ENCODE data around the gene UNC45A.

The UNC45A gene

DNA sequence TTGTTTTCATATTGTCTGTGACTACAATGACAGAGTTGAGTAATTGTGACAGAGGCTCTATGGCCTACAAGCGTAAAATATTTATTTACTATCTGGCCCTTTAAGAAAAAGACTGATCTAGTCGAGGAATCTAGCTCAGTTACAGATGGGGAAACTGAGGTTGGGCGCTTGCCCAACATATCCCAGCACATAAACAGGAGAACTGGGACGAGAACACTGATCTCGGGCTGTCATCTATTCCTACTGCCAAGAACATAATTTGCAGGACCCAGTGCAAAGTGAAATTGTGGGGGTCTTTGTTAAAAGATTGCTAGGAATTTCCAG, 48.8 kb upstream of the UNC45A start:
- H3K4me2 ChIP-seq (ENCODE audit: low read length): no peak overlapping the region
- H3F3A ChIP-seq (ENCODE audit: insufficient read depth, low read length): no peaks in the 10 kb centered on the region
- no peaks in the 10 kb centered on the region for H3K4me1 ChIP-seq (ENCODE audit: insufficient read depth, low read length, severe bottlenecking)
- H3K4me3 ChIP-seq (ENCODE audit: low read depth, low read length, poor library complexity, severe bottlenecking): no peak overlapping the region
- peaks cover 9% of the 10 kb centered on the region for H3K27me3 ChIP-seq (ENCODE audit: insufficient read depth, low read length)
- no peak overlapping the region for H3K9ac ChIP-seq (ENCODE audit: low read length)
- no peaks in the 10 kb centered on the region for H4K20me1 ChIP-seq (ENCODE audit: insufficient read depth, low read length)
- no peaks in the 10 kb centered on the region for H3K9me3 ChIP-seq (ENCODE audit: low read length)
- H3K27ac ChIP-seq (ENCODE audit: low read depth, low read length, poor library complexity, severe bottlenecking): no peak overlapping the region
- no peaks in the 10 kb centered on the region for H3K79me2 ChIP-seq (ENCODE audit: insufficient read depth, low read length)
- no peaks in the 10 kb centered on the region for H3K36me3 ChIP-seq (ENCODE audit: insufficient read depth, low read length)
- H3K9me2 ChIP-seq (ENCODE audit: low read depth, low read length): no peaks in the 10 kb centered on the region
- TF ChIP-seq EZH2 (IDR thresholded peaks at IDR 0.05; ENCODE audit: borderline replicate concordance, low read length) (no peak), CTCF (IDR thresholded peaks at IDR 0.05; ENCODE audit: low read length) (no peak)
- H2AFZ ChIP-seq (ENCODE audit: low read length): no peak overlapping the region

GRCh38 chr15:90887037-90887481, 48.0 kb upstream of the UNC45A start:
- Histone ChIP-seq H3F3A (ENCODE audit: insufficient read depth, low read length) (no peaks in the 10 kb centered on the region), H3K27me3 (ENCODE audit: insufficient read depth, low read length) (peaks cover 17% of the 10 kb centered on the region), H3K4me3 (ENCODE audit: low read depth, low read length, poor library complexity, severe bottlenecking) (no peak overlapping the region), H3K79me2 (ENCODE audit: insufficient read depth, low read length) (no peaks in the 10 kb centered on the region), H2AFZ (ENCODE audit: low read length) (no peak overlapping the region), H3K36me3 (ENCODE audit: insufficient read depth, low read length) (no peaks in the 10 kb centered on the region), H3K27ac (ENCODE audit: low read depth, low read length, poor library complexity, severe bottlenecking) (no peak overlapping the region), H3K4me2 (ENCODE audit: low read length) (no peak overlapping the region), H3K9ac (ENCODE audit: low read length) (no peak overlapping the region), H3K9me2 (ENCODE audit: low read depth, low read length) (no peaks in the 10 kb centered on the region), H4K20me1 (ENCODE audit: insufficient read depth, low read length) (no peaks in the 10 kb centered on the region), H3K4me1 (ENCODE audit: insufficient read depth, low read length, severe bottlenecking) (no peaks in the 10 kb centered on the region), H3K9me3 (ENCODE audit: low read length) (no peaks in the 10 kb centered on the region)
- TF ChIP-seq EZH2 (IDR thresholded peaks at IDR 0.05; ENCODE audit: borderline replicate concordance, low read length): no peak
- no peak for TF ChIP-seq CTCF (IDR thresholded peaks at IDR 0.05; ENCODE audit: low read length)

DNA sequence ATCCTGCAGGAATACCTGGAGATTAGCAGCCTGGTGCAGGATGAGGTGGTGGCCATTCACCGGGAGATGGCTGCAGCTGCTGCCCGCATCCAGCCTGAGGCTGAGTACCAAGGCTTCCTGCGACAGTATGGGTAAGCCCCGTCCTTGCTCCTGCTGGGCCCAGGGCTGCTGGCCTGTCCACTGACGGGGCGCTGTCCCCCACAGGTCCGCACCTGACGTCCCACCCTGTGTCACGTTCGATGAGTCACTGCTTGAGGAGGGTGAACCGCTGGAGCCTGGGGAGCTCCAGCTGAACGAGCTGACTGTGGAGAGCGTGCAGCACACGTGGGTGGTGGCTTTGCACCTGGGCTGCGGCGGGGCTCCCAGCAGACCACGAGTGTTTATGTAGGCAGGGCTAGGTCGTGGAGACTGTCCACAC, 45.8 kb upstream of the UNC45A start:
- Histone ChIP-seq H3K27me3 (ENCODE audit: insufficient read depth, low read length) (peaks cover 20% of the 10 kb centered on the region), H3K4me1 (ENCODE audit: insufficient read depth, low read length, severe bottlenecking) (peaks cover 6% of the 10 kb centered on the region), H3F3A (ENCODE audit: insufficient read depth, low read length) (no peaks in the 10 kb centered on the region), H3K4me3 (ENCODE audit: low read depth, low read length, poor library complexity, severe bottlenecking) (no peak overlapping the region), H3K9me3 (ENCODE audit: low read length) (no peaks in the 10 kb centered on the region), H3K79me2 (ENCODE audit: insufficient read depth, low read length) (no peaks in the 10 kb centered on the region), H3K4me2 (ENCODE audit: low read length) (no peak overlapping the region), H4K20me1 (ENCODE audit: insufficient read depth, low read length) (no peaks in the 10 kb centered on the region), H2AFZ (ENCODE audit: low read length) (no peak overlapping the region), H3K9me2 (ENCODE audit: low read depth, low read length) (no peaks in the 10 kb centered on the region), H3K9ac (ENCODE audit: low read length) (no peak overlapping the region), H3K27ac (ENCODE audit: low read depth, low read length, poor library complexity, severe bottlenecking) (no peak overlapping the region), H3K36me3 (ENCODE audit: insufficient read depth, low read length) (no peaks in the 10 kb centered on the region)
- TF ChIP-seq CTCF (IDR thresholded peaks at IDR 0.05; ENCODE audit: low read length): no peak
- TF ChIP-seq EZH2 (IDR thresholded peaks at IDR 0.05; ENCODE audit: borderline replicate concordance, low read length): no peak

Data from OCI-LY1 (cell line).